Measurements from ENCODE around the gene IGFBP6. TPM values are rescaled to one million over a fixed set of nuclear protein-coding genes. Genes with fewer than 3 reads are reported as not detected.
A peak's percentile ranks its signal among the peaks of the same experiment; 100 is the strongest.

IGFBP6 gene

DNA sequence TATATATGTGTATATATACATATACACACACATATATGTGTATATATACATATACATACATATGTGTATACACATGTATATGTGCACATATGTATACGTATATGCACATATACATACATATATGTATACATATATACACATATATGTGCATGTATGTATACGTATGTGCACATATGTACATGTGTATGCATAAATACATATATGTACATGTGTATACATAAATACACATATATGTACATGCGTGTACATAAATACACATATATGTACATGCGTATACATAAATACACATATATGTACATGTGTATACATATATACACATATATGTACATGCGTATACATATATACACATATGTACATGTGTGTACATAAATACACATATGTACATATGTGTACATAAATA, 49.7 kb downstream of the IGFBP6 start:
- Histone ChIP-seq H2AFZ (ENCODE audit: low read length) (no peak overlapping the region), H4K8ac (ENCODE audit: low read depth, low read length) (no peak overlapping the region), H3K27ac (replicated peaks; ENCODE audit: low read length) (no peak overlapping the region), H3K4me2 (ENCODE audit: insufficient read depth, low read length, poor library complexity, severe bottlenecking) (no peak overlapping the region), H3K9me3 (replicated peaks in 1 of 2; ENCODE audit: control insufficient read depth in 2 of 2, insufficient read depth in 1 of 2, low read depth in 1 of 2, low read length in 2 of 2) (no peaks in the 10 kb centered on the region), H4K91ac (ENCODE audit: low read depth, low read length, poor library complexity) (no peak overlapping the region), H3K27me3 (ENCODE audit: control insufficient read depth in 3 of 3, insufficient read depth in 3 of 3, low read depth in 1 of 3, low read length in 3 of 3) (no peaks in the 10 kb centered on the region), H3K36me3 (replicated peaks in 1 of 2; ENCODE audit: control insufficient read depth in 2 of 2, insufficient read depth in 2 of 2, low read length in 2 of 2) (no peaks in the 10 kb centered on the region), H2AK5ac (ENCODE audit: low read depth, low read length) (no peak overlapping the region), H3K79me1 (ENCODE audit: low read depth, low read length) (no peaks in the 10 kb centered on the region), H3K14ac (ENCODE audit: low read length) (no peak overlapping the region), H3K23ac (ENCODE audit: low read depth, low read length, poor library complexity) (no peak overlapping the region), H3K4me1 (ENCODE audit: control insufficient read depth in 2 of 2, insufficient read depth in 1 of 2, low read depth in 1 of 2, low read length in 2 of 2) (peaks cover 0 to 2% of the 10 kb centered on the region in 2 donors), H2BK15ac (ENCODE audit: low read length) (no peak overlapping the region), H2BK120ac (ENCODE audit: low read depth, low read length) (no peak overlapping the region), H2BK12ac (ENCODE audit: low read length) (no peak overlapping the region), H3K9ac (ENCODE audit: low read depth, low read length, poor library complexity) (no peak overlapping the region), H3K4me3 (ENCODE audit: low read length in 2 of 2) (no peak overlapping the region), H2BK5ac (ENCODE audit: low read length) (no peak overlapping the region), H3K4ac (ENCODE audit: low read length) (no peak overlapping the region), H3K18ac (ENCODE audit: low read length) (no peak overlapping the region)
- no CpG with 5 or more reads among the region's 5 CpGs for WGBS, 2 donors (ENCODE audit: extremely low coverage in 2 of 2, insufficient read length in 2 of 2, insufficient replicate concordance in 1 of 2)
- no peak for DNase-seq (ENCODE audit: low spot score)

DNA sequence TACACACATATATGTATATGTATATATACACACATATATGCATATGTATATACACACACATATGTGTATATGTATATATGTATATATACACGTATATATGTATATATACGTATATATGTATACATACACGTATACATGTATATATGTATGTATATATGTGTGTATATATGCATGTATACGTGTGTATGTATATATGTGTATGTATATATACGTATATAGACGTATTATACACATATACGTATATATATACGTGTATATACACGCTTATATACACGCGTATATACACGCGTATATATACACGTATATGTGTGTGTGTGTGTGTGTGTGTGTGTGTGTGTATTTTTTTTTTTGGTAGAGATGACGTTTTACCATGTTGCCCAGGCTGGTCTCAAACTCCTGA, 50.2 kb downstream of the IGFBP6 start:
- Histone ChIP-seq H3K4me2 (ENCODE audit: insufficient read depth, low read length, poor library complexity, severe bottlenecking) (no peak overlapping the region), H3K9ac (ENCODE audit: low read depth, low read length, poor library complexity) (no peak overlapping the region), H3K36me3 (replicated peaks in 1 of 2; ENCODE audit: control insufficient read depth in 2 of 2, insufficient read depth in 2 of 2, low read length in 2 of 2) (no peaks in the 10 kb centered on the region), H3K23ac (ENCODE audit: low read depth, low read length, poor library complexity) (no peak overlapping the region), H3K14ac (ENCODE audit: low read length) (no peak overlapping the region), H3K27me3 (ENCODE audit: control insufficient read depth in 3 of 3, insufficient read depth in 3 of 3, low read depth in 1 of 3, low read length in 3 of 3) (no peaks in the 10 kb centered on the region), H4K8ac (ENCODE audit: low read depth, low read length) (no peak overlapping the region), H3K27ac (replicated peaks; ENCODE audit: low read length) (no peak overlapping the region), H2BK120ac (ENCODE audit: low read depth, low read length) (no peak overlapping the region), H3K4me3 (ENCODE audit: low read length in 2 of 2) (no peak overlapping the region), H3K79me1 (ENCODE audit: low read depth, low read length) (no peaks in the 10 kb centered on the region), H3K18ac (ENCODE audit: low read length) (no peak overlapping the region), H4K91ac (ENCODE audit: low read depth, low read length, poor library complexity) (no peak overlapping the region), H2BK12ac (ENCODE audit: low read length) (no peak overlapping the region), H2AK5ac (ENCODE audit: low read depth, low read length) (no peak overlapping the region), H2AFZ (ENCODE audit: low read length) (no peak overlapping the region), H3K4ac (ENCODE audit: low read length) (no peak overlapping the region), H2BK5ac (ENCODE audit: low read length) (no peak overlapping the region), H2BK15ac (ENCODE audit: low read length) (no peak overlapping the region), H3K4me1 (ENCODE audit: control insufficient read depth in 2 of 2, insufficient read depth in 1 of 2, low read depth in 1 of 2, low read length in 2 of 2) (peaks cover 0 to 2% of the 10 kb centered on the region in 2 donors), H3K9me3 (replicated peaks in 1 of 2; ENCODE audit: control insufficient read depth in 2 of 2, insufficient read depth in 1 of 2, low read depth in 1 of 2, low read length in 2 of 2) (no peaks in the 10 kb centered on the region)
- no peak for DNase-seq (ENCODE audit: low spot score)
- no CpG with 5 or more reads among the region's 15 CpGs for WGBS, 2 donors (ENCODE audit: extremely low coverage in 2 of 2, insufficient read length in 2 of 2, insufficient replicate concordance in 1 of 2)

DNA sequence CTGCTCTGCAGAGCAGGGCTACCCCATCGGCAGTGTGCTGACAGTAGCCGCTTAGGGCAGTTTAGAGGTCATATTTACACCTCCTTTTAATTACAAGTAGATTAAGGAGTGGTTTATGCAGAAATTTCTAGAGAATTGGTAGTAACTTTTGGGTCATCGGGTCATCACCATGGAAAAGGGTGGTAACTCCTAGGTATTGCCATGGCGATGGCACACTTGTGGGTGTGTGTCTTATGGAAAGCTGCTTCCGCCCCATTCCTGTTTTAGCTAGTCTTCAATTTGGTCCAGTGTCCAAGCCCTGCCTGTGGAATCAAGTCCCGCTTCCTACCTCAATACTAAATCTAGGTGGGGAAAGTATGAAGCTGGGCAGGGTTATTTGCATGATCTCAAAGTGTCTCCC, 53.6 kb downstream of the IGFBP6 start:
- H2BK12ac ChIP-seq (ENCODE audit: low read length), result no peak overlapping the region
- H3K4me3 ChIP-seq (ENCODE audit: low read length in 2 of 2), result no peak overlapping the region
- no peak for DNase-seq (ENCODE audit: low spot score)
- no peaks in the 10 kb centered on the region for H3K27me3 ChIP-seq (ENCODE audit: control insufficient read depth in 3 of 3, insufficient read depth in 3 of 3, low read depth in 1 of 3, low read length in 3 of 3)
- H3K18ac ChIP-seq (ENCODE audit: low read length), result no peak overlapping the region
- no peak overlapping the region for H3K4me2 ChIP-seq (ENCODE audit: insufficient read depth, low read length, poor library complexity, severe bottlenecking)
- no peak overlapping the region for H3K27ac ChIP-seq (replicated peaks; ENCODE audit: low read length)
- no peak overlapping the region for H2BK15ac ChIP-seq (ENCODE audit: low read length)
- H3K9me3 ChIP-seq (replicated peaks in 1 of 2; ENCODE audit: control insufficient read depth in 2 of 2, insufficient read depth in 1 of 2, low read depth in 1 of 2, low read length in 2 of 2), result no peaks in the 10 kb centered on the region
- no peak overlapping the region for H3K23ac ChIP-seq (ENCODE audit: low read depth, low read length, poor library complexity)
- no CpG with 5 or more reads among the region's 6 CpGs for WGBS, 2 donors (ENCODE audit: extremely low coverage in 2 of 2, insufficient read length in 2 of 2, insufficient replicate concordance in 1 of 2)
- H3K4me1 ChIP-seq (ENCODE audit: control insufficient read depth in 2 of 2, insufficient read depth in 1 of 2, low read depth in 1 of 2, low read length in 2 of 2), result peaks cover 0 to 2% of the 10 kb centered on the region in 2 donors
- no peak overlapping the region for H3K4ac ChIP-seq (ENCODE audit: low read length)
- peak overlapping the region; percentile 69 for H2AFZ ChIP-seq (ENCODE audit: low read length)
- H3K79me1 ChIP-seq (ENCODE audit: low read depth, low read length), result no peaks in the 10 kb centered on the region
- no peak overlapping the region for H4K91ac ChIP-seq (ENCODE audit: low read depth, low read length, poor library complexity)
- H3K9ac ChIP-seq (ENCODE audit: low read depth, low read length, poor library complexity), result no peak overlapping the region
- H4K8ac ChIP-seq (ENCODE audit: low read depth, low read length), result no peak overlapping the region
- no peak overlapping the region for H2AK5ac ChIP-seq (ENCODE audit: low read depth, low read length)
- no peak overlapping the region for H3K14ac ChIP-seq (ENCODE audit: low read length)
- no peak overlapping the region for H2BK120ac ChIP-seq (ENCODE audit: low read depth, low read length)
- H2BK5ac ChIP-seq (ENCODE audit: low read length), result no peak overlapping the region
- no peaks in the 10 kb centered on the region for H3K36me3 ChIP-seq (replicated peaks in 1 of 2; ENCODE audit: control insufficient read depth in 2 of 2, insufficient read depth in 2 of 2, low read length in 2 of 2)

Small RNA genes lying within 50 kb of the gene (small RNA-seq; reads per million reads assigned to genes)
- gene HIGD1AP1 (ENCODE audit: insufficient read depth) (not detected), gene MIR6757 (ENCODE audit: insufficient read depth) (not detected), gene RNU6-333P (ENCODE audit: insufficient read depth) (not detected)
